ENCODE data around the gene PCDHGC4.

The PCDHGC4 gene

DNA sequence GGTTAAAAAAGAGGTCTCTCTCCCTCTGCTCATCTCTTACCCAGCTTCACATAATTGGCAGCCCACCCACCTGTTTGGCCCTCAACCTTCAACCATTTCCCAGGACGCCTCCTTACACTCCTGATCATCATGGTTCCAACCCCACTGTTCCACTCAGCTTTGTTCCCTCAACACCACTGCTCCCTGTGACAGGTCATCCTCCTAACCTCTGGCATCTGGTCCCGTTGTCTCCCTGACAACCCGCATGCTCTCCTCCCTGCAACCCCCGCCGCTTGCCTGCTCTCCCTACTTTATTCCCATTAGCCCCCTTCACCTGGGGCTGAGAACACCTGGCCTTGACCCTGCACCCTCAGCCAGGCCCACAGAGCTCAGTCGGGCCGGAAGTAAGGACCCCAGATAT lies 16.9 kb downstream of the PCDHGC4 start:
- H3K36me3 ChIP-seq (ENCODE audit: control insufficient read depth, insufficient read depth, low read length), result no peaks in the 10 kb centered on the region
- H3K4me3 ChIP-seq (ENCODE audit: insufficient read depth, low read depth, low read length, poor library complexity, severe bottlenecking), result no peak overlapping the region
- H3K4me1 ChIP-seq (ENCODE audit: control insufficient read depth, insufficient read depth, low read length, poor library complexity, severe bottlenecking), result no peaks in the 10 kb centered on the region
- no peak for DNase-seq
- peaks cover 4% of the 10 kb centered on the region for H3K27me3 ChIP-seq (replicated peaks; ENCODE audit: control insufficient read depth, insufficient read depth, low read length, poor library complexity, severe bottlenecking)
- H3K27ac ChIP-seq (ENCODE audit: insufficient read depth, low read length, poor library complexity, severe bottlenecking), result no peak overlapping the region
- H3K9me3 ChIP-seq (ENCODE audit: control insufficient read depth, low read length), result no peaks in the 10 kb centered on the region

- no peaks in the 10 kb centered on the region for H3K36me3 ChIP-seq (ENCODE audit: control insufficient read depth, insufficient read depth, low read length)
- H3K27ac ChIP-seq (ENCODE audit: insufficient read depth, low read length, poor library complexity, severe bottlenecking), result no peak overlapping the region
- H3K9me3 ChIP-seq (ENCODE audit: control insufficient read depth, low read length), result no peaks in the 10 kb centered on the region
- no peaks in the 10 kb centered on the region for H3K4me1 ChIP-seq (ENCODE audit: control insufficient read depth, insufficient read depth, low read length, poor library complexity, severe bottlenecking)
- DNase-seq, result no peak
- no peak overlapping the region for H3K4me3 ChIP-seq (ENCODE audit: insufficient read depth, low read depth, low read length, poor library complexity, severe bottlenecking)
- H3K27me3 ChIP-seq (replicated peaks; ENCODE audit: control insufficient read depth, insufficient read depth, low read length, poor library complexity, severe bottlenecking), result no peaks in the 10 kb centered on the region
Observed at GRCh38 chr5:141503681-141504080, 18.9 kb downstream of the PCDHGC4 start.

DNA sequence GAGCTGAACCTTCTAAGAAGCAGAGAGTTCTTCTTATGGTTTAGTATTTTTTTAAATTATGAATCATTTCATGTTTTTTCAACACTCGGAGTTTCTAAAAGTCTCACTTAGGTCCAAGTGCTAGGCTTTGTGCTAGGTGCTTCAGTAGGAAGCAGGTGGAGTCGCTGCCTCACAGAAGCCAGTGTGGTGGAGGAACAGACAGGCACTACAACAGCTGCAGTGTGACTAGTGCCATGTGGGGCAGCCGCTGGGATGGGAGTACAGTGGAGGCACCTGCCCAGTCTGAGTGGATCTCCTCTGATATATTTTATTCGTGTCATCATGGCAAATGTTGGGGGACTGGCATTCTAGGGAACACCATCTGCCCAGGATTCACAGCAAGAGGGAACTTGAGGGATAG lies 19.4 kb downstream of the PCDHGC4 start:
- Histone ChIP-seq H3K36me3 (ENCODE audit: control insufficient read depth, insufficient read depth, low read length) (no peaks in the 10 kb centered on the region), H3K9me3 (ENCODE audit: control insufficient read depth, low read length) (no peaks in the 10 kb centered on the region), H3K4me1 (ENCODE audit: control insufficient read depth, insufficient read depth, low read length, poor library complexity, severe bottlenecking) (no peaks in the 10 kb centered on the region), H3K27me3 (replicated peaks; ENCODE audit: control insufficient read depth, insufficient read depth, low read length, poor library complexity, severe bottlenecking) (no peaks in the 10 kb centered on the region), H3K4me3 (ENCODE audit: insufficient read depth, low read depth, low read length, poor library complexity, severe bottlenecking) (no peak overlapping the region), H3K27ac (ENCODE audit: insufficient read depth, low read length, poor library complexity, severe bottlenecking) (no peak overlapping the region)
- DNase-seq, result no peak

- no peak overlapping the region for H3K27ac ChIP-seq (ENCODE audit: insufficient read depth, low read length, poor library complexity, severe bottlenecking)
Observed at GRCh38 chr5:141506381-141507155, 21.7 kb downstream of the PCDHGC4 start.

DNA sequence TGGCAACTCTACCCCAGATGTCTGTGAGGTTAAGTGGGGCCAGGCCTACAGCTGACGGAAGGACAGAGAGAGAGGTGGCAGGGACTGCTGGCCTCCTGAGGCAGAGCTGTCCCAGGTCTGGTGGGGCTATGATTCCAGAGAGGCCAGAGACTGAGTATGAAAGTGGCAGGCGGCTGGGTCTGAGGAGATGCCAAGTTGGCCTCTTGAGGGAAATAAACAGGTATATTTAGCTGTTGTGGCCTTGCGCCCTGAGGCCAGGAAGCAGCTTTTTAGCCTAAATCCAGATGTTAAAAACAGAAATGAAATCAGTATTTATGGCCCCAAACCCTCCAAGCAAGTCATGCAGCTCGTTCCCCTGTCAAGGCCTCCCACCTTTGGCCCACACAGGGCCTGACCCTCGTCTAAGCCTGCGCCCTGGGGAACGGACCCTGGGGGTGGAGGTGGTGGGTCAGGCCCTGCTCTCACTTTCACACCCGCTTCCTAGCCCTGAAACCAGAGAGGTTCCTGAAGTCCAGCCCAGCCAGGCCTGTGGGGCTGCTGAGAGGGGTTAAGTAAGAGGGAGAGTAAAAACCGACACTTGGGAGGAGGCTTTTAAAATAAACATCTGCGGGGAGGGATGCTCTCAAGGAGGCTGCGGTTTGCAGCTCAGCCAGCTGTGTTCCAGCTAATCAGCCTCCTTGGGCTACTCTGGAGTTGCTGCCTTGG lies 22.7 kb downstream of the PCDHGC4 start:
- Histone ChIP-seq H3K27ac (ENCODE audit: insufficient read depth, low read length, poor library complexity, severe bottlenecking) (no peak overlapping the region), H3K27me3 (replicated peaks; ENCODE audit: control insufficient read depth, insufficient read depth, low read length, poor library complexity, severe bottlenecking) (no peaks in the 10 kb centered on the region), H3K4me1 (ENCODE audit: control insufficient read depth, insufficient read depth, low read length, poor library complexity, severe bottlenecking) (peaks cover 5% of the 10 kb centered on the region), H3K9me3 (ENCODE audit: control insufficient read depth, low read length) (no peaks in the 10 kb centered on the region), H3K4me3 (ENCODE audit: insufficient read depth, low read depth, low read length, poor library complexity, severe bottlenecking) (no peak overlapping the region), H3K36me3 (ENCODE audit: control insufficient read depth, insufficient read depth, low read length) (no peaks in the 10 kb centered on the region)
- no peak for DNase-seq

More at GRCh38 chr5:141506381-141507155, 21.7 kb downstream of the PCDHGC4 start:
- DNase-seq, result no peak
- Histone ChIP-seq H3K27me3 (replicated peaks; ENCODE audit: control insufficient read depth, insufficient read depth, low read length, poor library complexity, severe bottlenecking) (no peaks in the 10 kb centered on the region), H3K9me3 (ENCODE audit: control insufficient read depth, low read length) (no peaks in the 10 kb centered on the region), H3K4me3 (ENCODE audit: insufficient read depth, low read depth, low read length, poor library complexity, severe bottlenecking) (no peak overlapping the region), H3K4me1 (ENCODE audit: control insufficient read depth, insufficient read depth, low read length, poor library complexity, severe bottlenecking) (no peaks in the 10 kb centered on the region), H3K36me3 (ENCODE audit: control insufficient read depth, insufficient read depth, low read length) (no peaks in the 10 kb centered on the region)

- Histone ChIP-seq H3K9me3 (ENCODE audit: control insufficient read depth, low read length) (no peaks in the 10 kb centered on the region), H3K4me1 (ENCODE audit: control insufficient read depth, insufficient read depth, low read length, poor library complexity, severe bottlenecking) (peaks cover 10% of the 10 kb centered on the region), H3K27ac (ENCODE audit: insufficient read depth, low read length, poor library complexity, severe bottlenecking) (no peak overlapping the region), H3K27me3 (replicated peaks; ENCODE audit: control insufficient read depth, insufficient read depth, low read length, poor library complexity, severe bottlenecking) (no peaks in the 10 kb centered on the region), H3K36me3 (ENCODE audit: control insufficient read depth, insufficient read depth, low read length) (no peaks in the 10 kb centered on the region), H3K4me3 (ENCODE audit: insufficient read depth, low read depth, low read length, poor library complexity, severe bottlenecking) (no peak overlapping the region)
- no peak for DNase-seq
Observed at GRCh38 chr5:141508440-141508797, 23.6 kb downstream of the PCDHGC4 start.

DNA sequence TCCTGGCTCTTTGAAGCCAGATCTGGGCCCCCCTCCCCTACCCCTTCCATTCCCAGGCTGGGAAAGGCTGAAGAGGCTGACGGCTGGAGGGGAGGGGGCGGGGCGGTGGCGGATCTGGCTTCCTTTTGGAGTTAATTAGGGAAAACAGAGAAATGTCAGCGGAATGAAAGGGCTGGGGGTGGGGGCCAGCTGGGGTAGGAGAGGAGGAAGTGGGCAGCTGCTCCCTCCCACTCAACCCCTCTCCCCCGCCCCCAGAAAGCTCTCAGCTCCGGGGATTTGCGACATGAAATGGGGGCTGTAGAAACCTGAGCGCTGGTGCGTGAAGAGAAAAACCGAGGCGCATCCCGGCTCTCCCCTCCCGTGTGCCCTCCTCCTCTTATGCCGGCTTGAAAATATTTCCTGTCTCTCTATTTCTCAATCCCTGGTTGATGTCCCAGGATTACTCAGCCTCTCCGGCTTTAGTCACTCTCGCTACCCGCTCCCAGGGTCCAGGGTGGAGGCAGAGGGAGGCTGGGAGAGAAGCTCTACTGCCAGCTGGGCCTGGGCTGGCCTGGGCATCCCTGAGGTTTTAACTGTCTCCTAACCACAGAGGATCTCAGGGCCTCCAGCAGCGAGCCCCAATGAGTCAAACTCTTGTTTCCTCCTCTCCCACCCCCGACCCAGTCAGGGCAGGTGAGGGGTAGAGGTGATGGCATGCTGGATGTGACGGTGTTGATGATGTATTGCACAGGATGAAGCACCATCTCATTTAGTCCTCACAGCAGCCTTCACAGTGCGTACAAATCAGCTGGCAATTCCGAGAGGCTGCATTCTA lies 24.2 kb downstream of the PCDHGC4 start:
- DNase-seq, result no peak
- Histone ChIP-seq H3K27me3 (replicated peaks; ENCODE audit: control insufficient read depth, insufficient read depth, low read length, poor library complexity, severe bottlenecking) (no peaks in the 10 kb centered on the region), H3K36me3 (ENCODE audit: control insufficient read depth, insufficient read depth, low read length) (no peaks in the 10 kb centered on the region), H3K27ac (ENCODE audit: insufficient read depth, low read length, poor library complexity, severe bottlenecking) (no peak overlapping the region), H3K4me1 (ENCODE audit: control insufficient read depth, insufficient read depth, low read length, poor library complexity, severe bottlenecking) (peaks cover 16% of the 10 kb centered on the region), H3K4me3 (ENCODE audit: insufficient read depth, low read depth, low read length, poor library complexity, severe bottlenecking) (no peak overlapping the region), H3K9me3 (ENCODE audit: control insufficient read depth, low read length) (no peaks in the 10 kb centered on the region)

DNA sequence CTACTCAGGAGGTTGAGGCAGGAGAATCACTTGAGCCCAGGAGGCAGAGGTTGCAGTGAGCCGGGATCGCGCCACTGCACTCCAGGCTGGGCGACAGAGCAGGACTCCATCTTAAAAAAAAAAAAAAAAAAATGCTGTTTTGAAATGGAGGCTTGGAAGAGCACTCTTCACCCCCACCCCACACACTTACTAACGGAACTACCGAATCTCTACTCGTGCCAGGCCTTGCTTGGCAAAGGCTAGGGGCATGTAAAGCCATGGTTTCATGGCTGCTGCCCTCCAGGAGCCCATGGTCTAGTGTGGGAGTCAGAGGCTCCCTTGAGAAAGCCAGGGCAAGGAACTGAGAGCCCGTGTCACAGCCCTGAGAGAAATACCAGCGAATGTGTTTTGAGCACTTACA lies 25.3 kb downstream of the PCDHGC4 start:
- no peak for DNase-seq
- H3K4me3 ChIP-seq (ENCODE audit: insufficient read depth, low read depth, low read length, poor library complexity, severe bottlenecking), result no peak overlapping the region
- no peaks in the 10 kb centered on the region for H3K27me3 ChIP-seq (replicated peaks; ENCODE audit: control insufficient read depth, insufficient read depth, low read length, poor library complexity, severe bottlenecking)
- peaks cover 22% of the 10 kb centered on the region for H3K4me1 ChIP-seq (ENCODE audit: control insufficient read depth, insufficient read depth, low read length, poor library complexity, severe bottlenecking)
- H3K27ac ChIP-seq (ENCODE audit: insufficient read depth, low read length, poor library complexity, severe bottlenecking), result no peak overlapping the region
- no peaks in the 10 kb centered on the region for H3K9me3 ChIP-seq (ENCODE audit: control insufficient read depth, low read length)
- peaks cover 2% of the 10 kb centered on the region for H3K36me3 ChIP-seq (ENCODE audit: control insufficient read depth, insufficient read depth, low read length)

- H3K4me3 ChIP-seq (ENCODE audit: insufficient read depth, low read depth, low read length, poor library complexity, severe bottlenecking), result no peak overlapping the region
- no peak overlapping the region for H3K27ac ChIP-seq (ENCODE audit: insufficient read depth, low read length, poor library complexity, severe bottlenecking)
- H3K36me3 ChIP-seq (ENCODE audit: control insufficient read depth, insufficient read depth, low read length), result peaks cover 10% of the 10 kb centered on the region
- no peaks in the 10 kb centered on the region for H3K9me3 ChIP-seq (ENCODE audit: control insufficient read depth, low read length)
- no peaks in the 10 kb centered on the region for H3K27me3 ChIP-seq (replicated peaks; ENCODE audit: control insufficient read depth, insufficient read depth, low read length, poor library complexity, severe bottlenecking)
- DNase-seq, result no peak
- H3K4me1 ChIP-seq (ENCODE audit: control insufficient read depth, insufficient read depth, low read length, poor library complexity, severe bottlenecking), result peaks cover 22% of the 10 kb centered on the region
Observed at GRCh38 chr5:141510850-141511601, 26.2 kb downstream of the PCDHGC4 start.

Data from effector memory CD4-positive, alpha-beta T cell (primary cell).